Activated CD4-positive, alpha-beta memory T cell treated with anti-CD3 and anti-CD28 coated beads for 36 hours (primary cell): ENCODE data around the gene PKP4. TPM values are rescaled to one million over a fixed set of nuclear protein-coding genes. Genes with fewer than 3 reads are reported as not detected.
"Not testable (repeated sequence)": the region's sequence is repeated elsewhere in the genome, so short reads cannot be mapped to it uniquely, and the experiment has no call there.

Source experiments
- CTCF ChIA-PET: fragments of 350-600 bp; sonication (Branson Sonifier 250); formaldehyde crosslinking; loops from one replicate; lab custom pipeline; 2021; ENCODE audit warnings: antibody characterized with exemption, inconsistent platforms; lab: Charles Lee
- POLR2A ChIA-PET: fragments of 350-600 bp; sonication (Branson Sonifier 250); formaldehyde crosslinking; loops from one replicate; lab custom pipeline; 2021; ENCODE audit warnings: antibody characterized with exemption; lab: Charles Lee
- DNase-seq: peaks from one replicate; pipeline ENCODE4 v3.0.0-alpha.2; 2020
- H3K27ac Mint-ChIP-seq: one replicate; pipeline ENCODE4 v1.8.0; 2021; ENCODE audit warnings: mixed read lengths
- H3K27me3 Mint-ChIP-seq: one replicate; pipeline ENCODE4 v1.8.0; 2021; ENCODE audit warnings: mixed read lengths
- H3K36me3 Mint-ChIP-seq: one replicate; pipeline ENCODE4 v1.8.0; 2021; ENCODE audit warnings: mixed read lengths
- H3K4me1 Mint-ChIP-seq: one replicate; pipeline ENCODE4 v1.8.0; 2021; ENCODE audit warnings: low read depth, mixed read lengths
- H3K4me3 Mint-ChIP-seq: one replicate; pipeline ENCODE4 v1.8.0; 2021; ENCODE audit warnings: mild to moderate bottlenecking, mixed read lengths
- H3K9me3 Mint-ChIP-seq: one replicate; pipeline ENCODE4 v1.8.0; 2021; ENCODE audit warnings: mixed read lengths
- intact Hi-C: fragments of 100-400 bp; cut with micrococcal nuclease; formaldehyde crosslinking; loops from one replicate; pipeline ENCODE4 v1.15.1; 2023
- total RNA-seq, 2 experiments: library from RNA; stranded (reverse); gene quantifications; one replicate each; pipeline ENCODE4 v1.2.3, GENCODE V29; 2021

The PKP4 gene
- 10 to 100 TPM; 41.4 to 43.1 TPM for total RNA-seq

GRCh38 chr2:158456309-158457066, at the start of gene PKP4, which contains the start of gene CCDC148:
Gene PKP4, plus strand, starts transcription at chr2:158456952. Its CDS starts 76,233 bp downstream, at chr2:158533185.
Gene CCDC148, minus strand, starts transcription at chr2:158456753. Its CDS starts 314 bp downstream, at chr2:158456439.
- H3K9me3 Mint-ChIP-seq: no peaks in the 10 kb centered on the region
- intact Hi-C loops: loop anchor here (1.0 to 10.0 kb wide), 7 partner anchors 50 to 972 kb away; partner anchors contain the start of gene ACVR1C
- ChIA-PET POLR2A (interaction anchor here (1.3 kb wide), 1 partner anchor 11 kb away, joined by 3 read pairs; no protein-coding TSS in a partner anchor), CTCF (interaction anchor here (1.0 to 3.9 kb wide), 7 partner anchors 10 to 946 kb away, joined by 3 to 19 read pairs (median 3); no protein-coding TSS in a partner anchor)
- H3K27ac Mint-ChIP-seq: peak within 1 kb of the TSS; percentile 72
- peak within 1 kb of the TSS; percentile 93 for H3K4me3 Mint-ChIP-seq
- H3K36me3 Mint-ChIP-seq: no peaks in the 10 kb centered on the region
- H3K4me1 Mint-ChIP-seq: peaks cover 28% of the 10 kb centered on the region
- DNase-seq: peak; percentile 94
- H3K27me3 Mint-ChIP-seq: no peaks in the 10 kb centered on the region

GRCh38 chr2:158407031-158407430, 49.7 kb upstream of the PKP4 start:
- intact Hi-C loops: no loop called here
- H3K9me3 Mint-ChIP-seq: peaks cover 20% of the 10 kb centered on the region
- H3K36me3 Mint-ChIP-seq: peaks cover 3% of the 10 kb centered on the region
- H3K4me3 Mint-ChIP-seq: no peak overlapping the region
- no peak overlapping the region for H3K27ac Mint-ChIP-seq
- DNase-seq: no peak
- CTCF ChIA-PET: no interaction called here
- H3K4me1 Mint-ChIP-seq: no peaks in the 10 kb centered on the region
- POLR2A ChIA-PET: no interaction called here
- no peaks in the 10 kb centered on the region for H3K27me3 Mint-ChIP-seq

- Mint-ChIP-seq H3K4me3 (no peak overlapping the region), H3K27me3 (peaks cover 4% of the 10 kb centered on the region), H3K36me3 (peaks cover 6% of the 10 kb centered on the region), H3K9me3 (peaks cover 25% of the 10 kb centered on the region), H3K4me1 (no peaks in the 10 kb centered on the region), H3K27ac (no peak overlapping the region)
- ChIA-PET POLR2A (no interaction called here), CTCF (no interaction called here)
- DNase-seq: no peak
- intact Hi-C loops: no loop called here
Observed at GRCh38 chr2:158410132-158410531, 46.6 kb upstream of the PKP4 start.

GRCh38 chr2:158411748-158412147, 45.0 kb upstream of the PKP4 start:
- intact Hi-C loops: no loop called here
- Mint-ChIP-seq H3K4me1 (no peaks in the 10 kb centered on the region), H3K4me3 (no peak overlapping the region), H3K27me3 (peaks cover 6% of the 10 kb centered on the region), H3K9me3 (peaks cover 37% of the 10 kb centered on the region), H3K27ac (no peak overlapping the region), H3K36me3 (peaks cover 6% of the 10 kb centered on the region)
- POLR2A ChIA-PET: no interaction called here
- CTCF ChIA-PET: no interaction called here
- DNase-seq: no peak

GRCh38 chr2:158412206-158412605, 44.5 kb upstream of the PKP4 start:
- ChIA-PET CTCF (no interaction called here), POLR2A (no interaction called here)
- Mint-ChIP-seq H3K36me3 (peaks cover 6% of the 10 kb centered on the region), H3K27me3 (peaks cover 6% of the 10 kb centered on the region), H3K4me1 (no peaks in the 10 kb centered on the region), H3K9me3 (peaks cover 38% of the 10 kb centered on the region), H3K4me3 (no peak overlapping the region), H3K27ac (no peak overlapping the region)
- no peak for DNase-seq
- intact Hi-C loops: no loop called here

- no peak for DNase-seq
- Mint-ChIP-seq H3K27me3 (peaks cover 9% of the 10 kb centered on the region), H3K27ac (no peak overlapping the region), H3K4me3 (no peak overlapping the region), H3K9me3 (peaks cover 38% of the 10 kb centered on the region), H3K4me1 (no peaks in the 10 kb centered on the region), H3K36me3 (peaks cover 6% of the 10 kb centered on the region)
- POLR2A ChIA-PET: no interaction called here
- CTCF ChIA-PET: no interaction called here
- intact Hi-C loops: no loop called here
Observed at GRCh38 chr2:158413581-158413980, 43.2 kb upstream of the PKP4 start.

GRCh38 chr2:158414538-158414937, 42.2 kb upstream of the PKP4 start:
- Mint-ChIP-seq H3K27ac (no peak overlapping the region), H3K9me3 (peaks cover 36% of the 10 kb centered on the region), H3K4me3 (no peak overlapping the region), H3K4me1 (no peaks in the 10 kb centered on the region), H3K27me3 (peaks cover 9% of the 10 kb centered on the region), H3K36me3 (peaks cover 6% of the 10 kb centered on the region)
- CTCF ChIA-PET: no interaction called here
- DNase-seq: no peak
- POLR2A ChIA-PET: no interaction called here
- intact Hi-C loops: no loop called here

GRCh38 chr2:158432117-158432516, 24.6 kb upstream of the PKP4 start:
- DNase-seq: no peak
- peaks cover 7% of the 10 kb centered on the region for H3K9me3 Mint-ChIP-seq
- no peaks in the 10 kb centered on the region for H3K4me1 Mint-ChIP-seq
- no peak overlapping the region for H3K4me3 Mint-ChIP-seq
- POLR2A ChIA-PET: no interaction called here
- intact Hi-C loops: no loop called here
- peaks cover 7% of the 10 kb centered on the region for H3K27me3 Mint-ChIP-seq
- CTCF ChIA-PET: interaction anchor here (0.7 kb wide), 1 partner anchor 33 kb away, joined by 3 read pairs; no protein-coding TSS in a partner anchor
- peaks cover 3% of the 10 kb centered on the region for H3K36me3 Mint-ChIP-seq
- no peak overlapping the region for H3K27ac Mint-ChIP-seq

- CTCF ChIA-PET, intact Hi-C loops, POLR2A ChIA-PET, H3K27ac Mint-ChIP-seq, H3K9me3 Mint-ChIP-seq, H3K4me1 Mint-ChIP-seq, H3K4me3 Mint-ChIP-seq, DNase-seq, H3K27me3 Mint-ChIP-seq, H3K36me3 Mint-ChIP-seq: not testable (repeated sequence)
Observed at GRCh38 chr2:158433716-158434115, 23.0 kb upstream of the PKP4 start.

GRCh38 chr2:158439062-158439461, 17.7 kb upstream of the PKP4 start:
- DNase-seq, H3K36me3 Mint-ChIP-seq, H3K4me1 Mint-ChIP-seq, H3K27ac Mint-ChIP-seq, H3K27me3 Mint-ChIP-seq, H3K4me3 Mint-ChIP-seq, intact Hi-C loops, CTCF ChIA-PET, POLR2A ChIA-PET, H3K9me3 Mint-ChIP-seq: not testable (repeated sequence)

GRCh38 chr2:158443606-158444005, 13.1 kb upstream of the PKP4 start:
- Mint-ChIP-seq H3K36me3 (no peaks in the 10 kb centered on the region), H3K4me3 (no peak overlapping the region), H3K27me3 (no peaks in the 10 kb centered on the region), H3K4me1 (no peaks in the 10 kb centered on the region), H3K9me3 (peaks cover 3% of the 10 kb centered on the region), H3K27ac (no peak overlapping the region)
- intact Hi-C loops: no loop called here
- no peak for DNase-seq
- CTCF ChIA-PET: interaction anchor here (1.5 kb wide), 1 partner anchor 13 kb away, joined by 3 read pairs; the partner anchor contains the start of genes CCDC148 and PKP4
- POLR2A ChIA-PET: no interaction called here

GRCh38 chr2:158457092-158457825, 507 bp downstream of the PKP4 start:
- H3K4me3 Mint-ChIP-seq: peak overlapping the region; percentile 93
- peak; percentile 67 for DNase-seq
- ChIA-PET POLR2A (interaction anchor here (1.3 kb wide), 1 partner anchor 10 kb away, joined by 3 read pairs; no protein-coding TSS in a partner anchor), CTCF (interaction anchor here (1.0 to 3.9 kb wide), 8 partner anchors 9 to 947 kb away, joined by 3 to 19 read pairs (median 4); no protein-coding TSS in a partner anchor)
- H3K27me3 Mint-ChIP-seq: no peaks in the 10 kb centered on the region
- intact Hi-C loops: loop anchor here (2.0 to 10.0 kb wide), 5 partner anchors 50 to 972 kb away; partner anchors contain the start of gene ACVR1C
- H3K9me3 Mint-ChIP-seq: no peaks in the 10 kb centered on the region
- H3K27ac Mint-ChIP-seq: peak overlapping the region; percentile 72
- no peaks in the 10 kb centered on the region for H3K36me3 Mint-ChIP-seq
- peaks cover 29% of the 10 kb centered on the region for H3K4me1 Mint-ChIP-seq
